ENCODE measurements around the gene ACTA2. TPM values are rescaled to one million over a fixed set of nuclear protein-coding genes. Genes with fewer than 3 reads are reported as not detected.
A peak's percentile ranks its signal among the peaks of the same experiment; 100 is the strongest.

Gene ACTA2
- polyA plus RNA-seq, 3 donors from 2014 or later, result 6.9 to 36.2 (median 12.6) TPM

DNA sequence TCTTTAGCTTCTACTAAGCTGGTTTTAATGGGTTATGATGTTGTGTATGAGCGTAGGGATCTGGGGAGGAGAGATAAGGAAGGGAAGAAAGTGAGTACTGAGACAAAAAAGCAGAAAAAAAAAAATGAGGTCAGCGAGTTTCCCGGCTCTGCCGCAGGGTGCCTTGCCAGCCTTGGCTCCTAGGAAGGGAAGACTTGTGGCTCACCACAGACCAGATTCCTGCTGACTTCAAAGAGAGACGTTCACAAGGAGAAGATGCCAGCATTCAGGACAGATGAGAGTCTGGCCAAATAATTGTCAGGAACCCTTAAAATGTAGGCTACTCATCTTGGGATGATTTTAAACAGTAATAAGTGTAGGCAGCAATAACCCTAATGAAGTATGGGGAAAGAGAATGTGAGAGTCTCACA is 26.6 kb upstream of the ACTA2 start:
- Mint-ChIP-seq H3K4me3 (no peak overlapping the region), H3K9me3 (no peaks in the 10 kb centered on the region), H3K27ac (no peak overlapping the region), H3K36me3 (peaks cover 0 to 4% (median 3%) of the 10 kb centered on the region in 3 donors), H3K4me1 (peaks cover 15 to 20% of the 10 kb centered on the region in 2 donors), H3K27me3 (ENCODE audit: low read depth in 3 of 3) (peaks cover 0 to 6% (median 0%) of the 10 kb centered on the region in 3 donors)
- no peak for DNase-seq

DNA sequence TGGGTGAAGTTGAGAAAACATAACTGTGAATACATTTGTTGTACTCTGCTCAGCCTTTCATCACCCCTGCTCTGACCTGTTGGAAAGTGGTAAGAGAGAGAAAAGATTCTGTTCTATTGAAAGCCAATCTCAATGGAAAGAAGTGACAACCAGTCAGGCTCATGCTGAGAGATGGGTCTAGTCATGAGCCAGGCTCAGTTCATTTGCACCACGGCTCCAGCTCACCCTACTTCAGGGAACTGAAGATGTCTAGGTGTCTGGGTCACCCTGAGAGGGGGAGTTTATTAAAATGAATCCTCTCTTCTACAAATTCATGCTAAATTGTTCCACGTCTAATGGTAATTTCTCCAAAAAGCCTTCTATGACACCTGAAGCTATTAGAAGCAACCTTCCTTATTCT is 25.9 kb upstream of the ACTA2 start:
- DNase-seq, result no peak
- no peaks in the 10 kb centered on the region for H3K9me3 Mint-ChIP-seq
- H3K36me3 Mint-ChIP-seq, result peaks cover 0 to 4% (median 3%) of the 10 kb centered on the region in 3 donors
- peaks cover 0 to 6% (median 0%) of the 10 kb centered on the region in 3 donors for H3K27me3 Mint-ChIP-seq (ENCODE audit: low read depth in 3 of 3)
- H3K27ac Mint-ChIP-seq, result no peak overlapping the region
- peaks cover 15 to 20% of the 10 kb centered on the region in 2 donors for H3K4me1 Mint-ChIP-seq
- H3K4me3 Mint-ChIP-seq, result no peak overlapping the region

DNA sequence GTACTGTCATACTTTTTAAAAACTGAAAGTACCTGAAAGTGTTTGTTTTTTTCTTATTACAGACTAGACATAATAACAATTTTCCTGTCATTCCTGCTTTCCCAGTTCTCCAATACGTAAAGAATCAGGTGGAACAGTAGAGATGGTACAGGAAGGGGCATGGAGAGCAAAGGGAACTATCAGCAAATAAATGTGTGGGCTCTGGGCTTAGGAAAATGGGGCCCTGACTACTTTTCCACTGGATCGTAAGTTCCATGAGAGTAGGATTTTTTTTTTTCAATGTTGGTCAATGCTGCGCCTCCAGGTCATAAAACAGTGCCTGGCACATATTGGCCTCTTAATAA is 22.8 kb upstream of the ACTA2 start:
- peak in 1 of 3 donors; percentile 7 for DNase-seq
- peaks cover 0 to 6% (median 0%) of the 10 kb centered on the region in 3 donors for H3K27me3 Mint-ChIP-seq (ENCODE audit: low read depth in 3 of 3)
- peaks cover 15 to 20% of the 10 kb centered on the region in 2 donors for H3K4me1 Mint-ChIP-seq
- no peaks in the 10 kb centered on the region for H3K9me3 Mint-ChIP-seq
- H3K27ac Mint-ChIP-seq, result peak overlapping the region; percentile 91 to 100 (median 98)
- H3K4me3 Mint-ChIP-seq, result peak overlapping the region; percentile 88 to 100 (median 96)
- H3K36me3 Mint-ChIP-seq, result peaks cover 0 to 4% (median 3%) of the 10 kb centered on the region in 3 donors

DNA sequence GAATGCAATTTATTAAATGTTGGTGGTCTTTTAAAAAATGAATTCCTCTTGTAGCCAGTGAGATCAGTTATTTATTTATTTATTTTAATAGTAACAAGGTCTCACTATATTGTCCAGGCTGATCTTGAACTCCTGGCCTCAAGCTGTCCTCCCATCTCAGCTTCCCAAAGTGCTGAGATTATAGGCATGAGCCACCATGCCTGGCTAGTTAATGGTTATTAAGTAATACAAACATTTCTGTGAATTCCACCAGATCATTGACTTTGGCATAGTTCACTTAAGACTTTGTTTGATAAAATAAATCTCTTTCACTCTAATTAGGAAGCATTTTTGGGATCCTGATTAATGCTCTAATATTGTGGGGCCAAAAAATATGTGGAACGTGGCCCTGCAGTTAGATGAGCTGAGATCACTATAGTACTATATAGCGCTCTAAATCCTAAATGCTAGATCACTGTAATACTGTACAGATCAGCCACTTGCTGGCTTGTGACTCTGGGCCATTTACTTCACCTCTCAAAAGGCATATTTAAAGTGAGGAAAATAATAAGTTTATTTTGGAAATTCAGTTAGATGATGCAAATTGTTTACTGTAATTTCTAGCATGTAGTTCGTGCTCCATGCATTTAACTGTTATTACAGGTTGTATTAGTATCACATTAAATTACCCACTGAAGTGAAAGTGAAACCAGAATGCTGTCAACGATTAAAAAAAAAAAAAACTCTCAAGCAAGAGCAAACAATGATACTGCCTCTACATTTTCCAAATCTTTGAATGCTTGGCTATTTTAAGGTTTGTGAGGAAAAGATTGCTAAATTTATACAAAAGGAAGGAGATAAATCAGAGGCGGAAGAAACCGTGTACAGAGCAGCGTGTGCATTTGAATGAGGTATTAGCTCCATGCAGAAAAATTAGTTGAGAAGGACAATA is 22.1 kb upstream of the ACTA2 start:
- no peaks in the 10 kb centered on the region for H3K9me3 Mint-ChIP-seq
- peak overlapping the region; percentile 88 to 100 (median 96) for H3K4me3 Mint-ChIP-seq
- H3K27me3 Mint-ChIP-seq (ENCODE audit: low read depth in 3 of 3), result peaks cover 0 to 6% (median 0%) of the 10 kb centered on the region in 3 donors
- H3K4me1 Mint-ChIP-seq, result peaks cover 15 to 20% of the 10 kb centered on the region in 2 donors
- DNase-seq, result peak; percentile 39 to 56 (median 51)
- H3K36me3 Mint-ChIP-seq, result peaks cover 0 to 4% (median 3%) of the 10 kb centered on the region in 3 donors
- H3K27ac Mint-ChIP-seq, result peak overlapping the region; percentile 91 to 100 (median 98)

DNA sequence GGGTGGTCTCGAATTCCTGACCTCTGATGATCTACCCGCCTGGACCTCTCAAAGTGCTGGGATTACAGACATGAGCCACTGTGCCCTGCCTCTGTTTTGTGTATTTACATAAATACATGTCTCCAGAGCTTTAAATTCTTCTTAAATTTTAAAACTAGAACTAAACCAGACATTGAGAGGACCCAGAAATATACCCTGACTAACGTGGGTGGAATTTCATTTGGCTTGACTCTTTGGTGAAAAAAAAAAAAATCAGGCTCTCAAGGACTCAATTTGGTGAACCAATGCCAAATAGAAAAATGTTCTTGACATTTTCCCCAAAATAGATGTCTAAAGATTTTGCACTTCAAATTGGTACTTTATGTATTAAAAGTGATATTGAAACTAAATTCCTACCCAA is 21.4 kb upstream of the ACTA2 start:
- peaks cover 15 to 17% of the 10 kb centered on the region in 2 donors for H3K4me1 Mint-ChIP-seq
- H3K27me3 Mint-ChIP-seq (ENCODE audit: low read depth in 3 of 3), result peaks cover 0 to 4% (median 0%) of the 10 kb centered on the region in 3 donors
- no peak for DNase-seq
- peak overlapping the region in 2 of 5 donors; percentile 95 to 100 for H3K4me3 Mint-ChIP-seq
- no peaks in the 10 kb centered on the region for H3K9me3 Mint-ChIP-seq
- peak overlapping the region in 3 of 6 donors; percentile 30 to 99 (median 91) for H3K27ac Mint-ChIP-seq
- peaks cover 0 to 4% (median 4%) of the 10 kb centered on the region in 3 donors for H3K36me3 Mint-ChIP-seq

DNA sequence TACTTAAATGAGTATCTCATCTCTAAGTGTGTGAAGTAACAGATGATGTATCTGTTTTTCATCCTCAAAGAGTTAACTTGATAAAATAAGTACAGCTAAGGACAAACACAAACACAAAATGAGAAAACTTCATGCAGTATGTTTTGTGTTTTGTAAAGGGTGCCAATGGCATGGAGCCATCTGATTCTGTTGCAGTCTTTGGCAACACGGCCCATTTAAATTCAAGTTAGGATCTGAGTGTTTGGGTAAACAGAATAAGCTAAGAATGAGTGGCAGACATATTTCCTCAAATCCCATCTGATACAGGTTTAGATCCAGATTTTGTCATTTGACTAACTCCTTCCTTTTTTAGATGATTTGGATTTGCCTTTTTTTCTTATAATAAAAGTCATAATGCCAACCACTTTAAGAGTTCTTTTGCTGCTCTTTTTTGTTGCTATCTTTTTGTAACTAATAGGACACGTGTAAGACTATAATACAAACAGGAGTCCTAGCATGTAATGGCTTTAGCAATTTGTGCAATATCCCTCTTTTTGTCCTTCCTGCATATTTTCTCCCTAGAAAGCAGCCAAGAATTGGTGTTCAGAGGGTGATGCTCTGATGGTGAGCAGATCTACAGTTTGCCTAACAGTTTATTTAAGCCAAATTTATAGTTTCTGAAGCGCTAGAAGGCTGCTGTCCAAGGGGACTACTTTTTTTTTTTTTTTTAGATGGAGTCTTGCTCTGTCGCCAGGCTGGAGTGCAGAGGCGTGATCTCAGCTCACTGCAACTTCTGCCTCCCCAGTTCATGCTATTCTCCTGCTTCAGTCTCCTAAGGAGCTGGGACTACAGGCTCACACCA is 18.9 kb upstream of the ACTA2 start:
- Mint-ChIP-seq H3K27me3 (ENCODE audit: low read depth in 3 of 3) (peaks cover 0 to 4% (median 1%) of the 10 kb centered on the region in 3 donors), H3K36me3 (peaks cover 0 to 4% (median 3%) of the 10 kb centered on the region in 3 donors), H3K4me1 (peaks cover 15% of the 10 kb centered on the region in 2 donors), H3K9me3 (no peaks in the 10 kb centered on the region), H3K27ac (no peak overlapping the region), H3K4me3 (no peak overlapping the region)
- DNase-seq, result no peak

DNA sequence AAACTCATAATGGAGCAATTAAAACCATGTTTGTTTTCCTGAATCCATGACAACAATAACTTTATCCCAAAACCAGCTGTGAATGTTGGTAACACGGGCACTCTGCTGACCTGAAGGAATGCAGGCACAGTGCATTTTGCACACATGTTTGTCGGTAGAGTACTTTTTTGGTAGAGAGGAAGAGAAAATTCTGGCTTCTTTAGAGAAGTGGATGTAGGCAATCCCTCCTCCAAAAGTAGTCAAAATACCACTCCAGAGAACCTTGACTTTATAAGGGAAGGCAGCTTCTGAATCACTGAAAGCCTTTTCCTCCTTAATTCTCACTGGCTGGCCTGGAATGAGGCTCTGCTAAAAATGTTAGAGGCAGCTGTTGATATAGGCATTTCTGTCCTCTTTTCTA is 15.8 kb upstream of the ACTA2 start:
- Mint-ChIP-seq H3K36me3 (peaks cover 0 to 3% (median 0%) of the 10 kb centered on the region in 3 donors), H3K9me3 (no peaks in the 10 kb centered on the region), H3K4me3 (no peak overlapping the region)

DNA sequence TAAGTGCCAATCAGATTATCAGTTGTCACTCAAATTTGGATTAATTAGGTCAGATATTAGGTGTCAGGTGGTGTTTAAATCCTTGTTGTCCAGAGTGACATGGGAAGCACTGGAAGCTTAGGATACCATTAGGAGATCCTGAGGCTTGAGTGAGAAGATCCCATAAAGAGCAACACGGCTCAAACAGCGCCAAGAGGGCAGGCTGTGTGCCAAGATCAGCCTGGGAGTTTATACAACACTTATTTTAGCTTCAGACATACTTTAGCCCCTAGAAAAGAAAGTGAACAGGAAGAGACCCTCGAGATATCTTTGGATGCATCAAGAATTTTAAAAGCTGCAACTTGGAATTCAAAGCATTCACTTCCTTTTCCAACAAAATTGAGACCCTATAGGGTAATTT is 14.2 kb upstream of the ACTA2 start:
- Mint-ChIP-seq H3K4me3 (no peak overlapping the region), H3K27me3 (ENCODE audit: low read depth in 3 of 3) (peaks cover 0 to 1% (median 0%) of the 10 kb centered on the region in 3 donors), H3K9me3 (no peaks in the 10 kb centered on the region), H3K27ac (no peak overlapping the region), H3K4me1 (peaks cover 9 to 11% of the 10 kb centered on the region in 2 donors), H3K36me3 (peaks cover 0 to 3% (median 0%) of the 10 kb centered on the region in 3 donors)
- DNase-seq, result no peak

More for the DNA sequence above, 15.8 kb upstream of the ACTA2 start:
- no peaks in the 10 kb centered on the region for H3K4me1 Mint-ChIP-seq
- H3K27me3 Mint-ChIP-seq (ENCODE audit: low read depth in 3 of 3), result peaks cover 0 to 1% (median 0%) of the 10 kb centered on the region in 3 donors
- DNase-seq, result no peak
- no peak overlapping the region for H3K27ac Mint-ChIP-seq

DNA sequence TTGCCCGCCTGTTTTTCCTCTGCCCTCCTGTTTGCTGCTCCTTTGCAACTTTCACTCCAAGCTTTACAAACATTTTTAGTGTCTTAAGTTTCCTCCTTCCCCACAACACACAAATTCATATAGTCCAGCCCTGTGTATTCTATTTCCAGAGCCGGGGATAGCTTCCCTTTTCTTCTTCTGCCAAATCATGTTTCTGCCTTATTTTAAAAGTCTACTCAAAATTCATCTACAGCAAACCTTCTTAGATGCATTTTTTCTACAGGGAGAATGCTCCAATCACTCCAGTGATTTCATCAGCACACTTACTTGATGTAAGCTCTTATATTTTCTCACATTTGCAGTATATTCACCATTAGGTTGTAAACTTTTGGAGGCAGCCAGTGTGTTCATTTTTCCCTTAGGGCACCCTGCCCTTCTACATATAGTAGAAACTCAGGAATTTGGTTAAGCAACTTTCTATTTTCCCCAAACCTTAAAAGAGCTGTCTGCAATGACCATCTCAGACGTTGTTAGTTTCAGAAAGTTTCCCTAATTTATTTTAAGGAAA is 12.4 kb upstream of the ACTA2 start:
- Mint-ChIP-seq H3K4me1 (peaks cover 15 to 24% of the 10 kb centered on the region in 2 donors), H3K27me3 (ENCODE audit: low read depth in 3 of 3) (peaks cover 0 to 1% (median 0%) of the 10 kb centered on the region in 3 donors), H3K4me3 (no peak overlapping the region), H3K36me3 (peaks cover 0 to 3% (median 0%) of the 10 kb centered on the region in 3 donors), H3K9me3 (no peaks in the 10 kb centered on the region), H3K27ac (no peak overlapping the region)
- no peak for DNase-seq

DNA sequence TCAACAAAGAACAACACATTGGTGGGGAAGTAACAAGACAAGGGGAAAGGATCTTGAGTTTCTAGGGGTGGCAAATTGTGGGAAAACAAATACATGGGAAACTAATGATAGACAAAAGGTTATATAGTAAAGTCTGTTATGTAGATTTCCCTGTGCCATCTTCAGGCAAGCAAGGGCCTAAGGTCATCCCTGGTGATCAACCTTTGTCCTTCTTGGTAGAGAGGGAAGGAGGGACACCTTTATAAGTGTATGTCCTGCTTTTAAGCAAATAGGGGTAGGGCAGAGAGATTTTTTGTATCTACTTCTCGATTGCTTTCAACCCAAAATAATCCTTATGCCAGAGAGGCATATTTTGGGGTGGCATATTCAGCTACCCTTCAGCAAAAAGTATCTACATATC is 11.8 kb upstream of the ACTA2 start:
- H3K4me1 Mint-ChIP-seq, result peaks cover 15 to 24% of the 10 kb centered on the region in 2 donors
- H3K27me3 Mint-ChIP-seq (ENCODE audit: low read depth in 3 of 3), result peaks cover 0 to 1% (median 0%) of the 10 kb centered on the region in 3 donors
- no peaks in the 10 kb centered on the region for H3K36me3 Mint-ChIP-seq
- no peak overlapping the region for H3K4me3 Mint-ChIP-seq
- H3K27ac Mint-ChIP-seq, result no peak overlapping the region
- no peaks in the 10 kb centered on the region for H3K9me3 Mint-ChIP-seq
- DNase-seq, result no peak

DNA sequence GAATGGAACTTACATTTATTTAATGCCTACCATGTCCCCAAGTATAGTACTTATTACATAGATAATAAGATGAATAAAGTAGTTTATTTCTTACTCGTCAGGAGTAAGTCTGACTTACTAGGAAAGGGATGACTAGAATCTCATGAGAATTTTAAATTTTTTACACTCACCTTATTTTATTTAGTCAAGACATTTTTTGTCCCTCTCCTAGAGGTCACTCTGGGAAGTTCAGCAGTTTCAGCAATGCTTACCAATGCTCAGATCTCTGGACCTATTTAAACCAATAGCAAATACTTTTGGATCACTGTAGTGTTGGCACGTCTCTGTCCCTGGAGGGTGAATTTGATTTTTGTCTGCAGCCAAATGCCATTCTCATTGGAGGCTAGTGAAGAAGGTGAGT is 10.7 kb upstream of the ACTA2 start:
- no peak overlapping the region for H3K27ac Mint-ChIP-seq
- no peak for DNase-seq
- H3K36me3 Mint-ChIP-seq, result no peaks in the 10 kb centered on the region
- H3K9me3 Mint-ChIP-seq, result no peaks in the 10 kb centered on the region
- peaks cover 0 to 1% (median 0%) of the 10 kb centered on the region in 3 donors for H3K27me3 Mint-ChIP-seq (ENCODE audit: low read depth in 3 of 3)
- no peak overlapping the region for H3K4me3 Mint-ChIP-seq
- peaks cover 15 to 24% of the 10 kb centered on the region in 2 donors for H3K4me1 Mint-ChIP-seq

DNA sequence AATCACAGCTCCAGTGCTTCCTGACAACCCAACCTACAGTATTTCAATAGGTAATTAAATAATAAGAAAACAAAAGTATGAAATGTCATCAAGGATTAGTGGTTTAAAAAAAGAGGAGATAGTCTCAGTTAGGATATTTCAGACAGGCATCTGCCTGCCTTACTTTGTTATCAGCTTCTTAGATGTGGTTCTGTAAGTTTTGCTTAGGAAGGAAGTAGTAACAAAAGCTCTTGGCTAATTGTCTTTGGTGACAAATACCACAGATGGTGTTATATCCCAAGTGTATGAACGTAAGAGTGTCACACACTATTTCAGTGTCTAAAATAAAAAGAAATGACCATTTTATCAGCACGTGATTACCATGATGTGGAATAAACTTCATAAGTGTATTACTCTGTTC is 9.8 kb upstream of the ACTA2 start:
- peaks cover 0 to 1% (median 0%) of the 10 kb centered on the region in 3 donors for H3K27me3 Mint-ChIP-seq (ENCODE audit: low read depth in 3 of 3)
- peaks cover 15 to 24% of the 10 kb centered on the region in 2 donors for H3K4me1 Mint-ChIP-seq
- H3K4me3 Mint-ChIP-seq, result peak overlapping the region in 1 of 5 donors; percentile 31
- no peaks in the 10 kb centered on the region for H3K9me3 Mint-ChIP-seq
- H3K27ac Mint-ChIP-seq, result peak overlapping the region in 2 of 6 donors; percentile 4 to 36
- H3K36me3 Mint-ChIP-seq, result no peaks in the 10 kb centered on the region
- peak in 1 of 3 donors; percentile 12 for DNase-seq

DNA sequence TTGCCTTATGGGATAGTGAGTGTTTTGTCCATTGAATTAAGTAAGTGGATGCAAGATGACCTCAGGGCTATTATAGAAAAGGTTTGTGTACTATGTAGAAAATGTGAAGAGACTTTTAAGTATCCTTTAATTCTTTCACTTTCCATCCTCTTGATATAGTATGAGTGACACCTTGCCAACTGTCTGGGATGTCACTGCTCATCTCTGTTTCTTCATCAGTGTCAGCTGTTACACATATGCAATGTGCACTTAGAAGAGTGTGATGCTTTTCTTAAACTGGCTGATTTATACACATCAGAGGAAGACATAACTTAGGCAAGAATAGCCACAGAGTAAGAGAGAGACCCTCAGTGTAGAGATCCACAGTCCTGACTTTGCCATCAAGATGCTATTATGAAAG is 8.7 kb upstream of the ACTA2 start:
- peaks cover 15 to 24% of the 10 kb centered on the region in 2 donors for H3K4me1 Mint-ChIP-seq
- H3K27me3 Mint-ChIP-seq (ENCODE audit: low read depth in 3 of 3), result no peaks in the 10 kb centered on the region
- H3K9me3 Mint-ChIP-seq, result no peaks in the 10 kb centered on the region
- H3K27ac Mint-ChIP-seq, result no peak overlapping the region
- no peaks in the 10 kb centered on the region for H3K36me3 Mint-ChIP-seq
- DNase-seq, result no peak
- no peak overlapping the region for H3K4me3 Mint-ChIP-seq
